HG03064 (cell line): ENCODE data around the gene MSRB1.

Experiments used
- ATAC-seq: cut with Tn5 transposase; IDR thresholded peaks from one replicate; pipeline ENCODE4 v1.9.1; 2021; ENCODE audit warnings: low read depth; ENCODE audit not compliant: unreplicated experiment

The MSRB1 gene

DNA sequence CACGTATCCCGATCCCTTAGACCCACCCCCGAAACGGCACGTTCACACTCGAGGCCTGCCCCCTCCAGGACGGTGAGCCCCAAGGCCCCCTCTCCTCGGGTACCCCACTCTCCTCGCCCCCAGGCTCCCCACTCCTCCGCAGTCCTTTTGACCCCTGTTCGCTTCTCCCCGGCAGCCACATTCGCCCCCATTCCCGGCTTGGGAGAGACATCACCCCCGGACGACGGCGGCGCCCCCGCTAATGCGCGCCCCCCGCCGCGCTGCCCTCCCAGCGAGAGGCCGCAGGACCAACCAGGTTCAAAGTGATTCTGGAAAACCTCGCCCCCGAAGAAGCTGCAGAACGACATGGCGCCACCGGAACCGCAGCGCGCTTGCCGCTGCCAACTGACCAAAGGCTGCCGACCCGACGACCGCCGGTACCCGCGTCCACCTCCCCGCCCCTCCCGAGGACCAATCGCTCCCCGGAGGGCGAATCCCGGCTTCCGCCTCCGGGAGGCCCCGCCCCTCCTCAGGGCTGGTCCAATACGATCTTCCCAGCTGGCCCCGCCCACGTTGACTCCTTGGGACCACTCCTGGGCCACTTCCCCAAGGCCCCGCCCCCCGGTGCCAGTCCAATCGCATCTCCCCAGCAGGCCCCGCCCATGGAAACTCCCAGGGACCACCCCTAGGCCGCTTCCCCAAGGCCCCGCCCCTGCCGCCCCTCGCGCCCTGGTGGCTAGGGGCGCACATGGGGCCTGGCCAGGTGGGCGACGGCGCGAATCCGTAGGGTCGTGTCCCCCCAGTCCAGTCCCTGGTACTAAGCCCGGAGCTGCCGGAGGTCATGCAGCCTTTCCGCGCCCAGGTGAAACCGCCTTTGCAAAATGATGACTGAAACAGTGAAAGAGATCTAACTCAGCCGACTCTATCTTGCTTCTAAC lies at the start of gene MSRB1:
MSRB1 (minus strand) TSS at position 390 of the 917 bp plus-strand sequence; CDS start at position 347, 43 bp downstream.
- peak; percentile 77 for ATAC-seq

GRCh38 chr16:1991948-1992703 lies 49.1 kb upstream of the MSRB1 start:
- ATAC-seq, result peak; percentile 42

- no peak for ATAC-seq
Observed at GRCh38 chr16:1991588-1991947, 48.6 kb upstream of the MSRB1 start.

- ATAC-seq, result no peak
Observed at GRCh38 chr16:1991135-1991551, 48.1 kb upstream of the MSRB1 start.

GRCh38 chr16:1990351-1991134 lies 47.5 kb upstream of the MSRB1 start:
- no peak for ATAC-seq

DNA sequence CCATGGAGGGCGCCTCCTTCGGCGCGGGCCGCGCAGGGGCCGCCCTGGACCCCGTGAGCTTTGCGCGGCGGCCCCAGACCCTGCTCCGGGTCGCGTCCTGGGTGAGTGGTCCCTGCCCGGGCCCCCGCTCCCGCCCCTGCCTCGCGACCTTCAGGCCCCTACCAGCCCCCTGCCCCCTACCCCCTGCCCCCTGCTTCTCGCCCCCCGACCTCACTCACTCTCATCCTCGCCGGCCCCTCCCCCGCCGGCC lies 47.0 kb upstream of the MSRB1 start:
- ATAC-seq, result no peak

DNA sequence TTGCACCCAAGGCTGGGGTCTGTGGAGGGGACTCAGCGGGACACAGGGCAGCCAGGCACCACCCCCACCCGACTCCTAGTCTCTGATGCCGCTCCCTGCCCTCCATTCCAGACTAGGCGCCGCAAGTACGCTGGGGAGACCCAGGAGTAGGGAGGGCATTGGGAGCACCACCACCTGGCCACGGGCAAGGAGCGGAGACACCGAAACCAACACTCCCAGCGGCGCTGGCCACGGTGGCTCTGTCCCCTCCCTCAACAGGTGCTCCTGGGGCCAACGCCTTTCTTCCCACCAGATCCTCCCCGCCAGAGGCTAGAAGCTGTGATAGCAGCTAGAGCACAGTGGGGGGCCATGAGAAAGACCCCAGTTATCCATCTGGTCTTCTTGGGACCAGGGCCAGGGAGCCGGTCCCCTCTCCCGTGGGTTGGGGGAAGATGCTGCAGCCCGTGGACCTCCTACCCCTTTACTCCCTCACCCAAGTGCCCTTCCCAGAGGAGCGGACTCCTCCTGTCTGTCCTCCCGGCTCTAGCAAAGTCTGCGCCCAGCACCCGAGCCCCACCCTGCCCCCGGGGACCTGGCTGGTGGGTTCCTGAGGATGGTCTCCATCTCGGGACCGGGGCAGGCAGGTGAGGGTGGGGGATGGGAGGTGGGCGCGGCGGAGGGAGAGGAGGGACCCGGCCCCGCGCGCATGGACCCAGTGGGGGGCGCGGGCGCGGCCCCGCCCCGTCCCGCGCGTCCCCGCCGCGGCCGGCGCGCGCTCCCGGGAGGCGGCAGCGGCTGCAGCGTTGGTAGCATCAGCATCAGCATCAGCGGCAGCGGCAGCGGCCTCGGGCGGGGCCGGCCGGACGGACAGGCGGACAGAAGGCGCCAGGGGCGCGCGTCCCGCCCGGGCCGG lies 46.5 kb upstream of the MSRB1 start, which contains the start of gene SYNGR3:
SYNGR3 (plus strand) TSS at position 762 of the 892 bp plus-strand sequence. CDS start 133 bp downstream, outside the sequence.
- no peak for ATAC-seq

DNA sequence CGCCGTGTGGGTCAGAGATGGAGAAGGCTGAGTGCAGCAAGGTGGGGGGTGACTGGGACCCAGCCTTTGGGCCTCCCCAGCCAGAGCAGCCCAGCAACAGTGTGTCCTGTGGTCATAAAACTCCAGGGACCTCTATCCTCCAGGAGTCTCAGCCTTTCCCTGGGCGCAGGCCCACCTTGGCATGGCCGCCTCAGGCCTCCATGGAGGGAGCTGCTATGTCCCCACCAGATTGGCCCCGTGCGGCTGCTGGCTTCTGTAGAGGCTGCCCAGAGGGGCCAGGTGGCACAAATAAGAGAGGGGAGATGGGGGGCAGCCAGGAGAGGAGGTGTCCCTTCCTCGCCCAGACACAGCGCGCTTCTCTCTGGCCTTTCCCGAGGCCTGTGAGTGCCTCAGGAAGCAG lies 44.2 kb upstream of the MSRB1 start:
- ATAC-seq, result no peak

DNA sequence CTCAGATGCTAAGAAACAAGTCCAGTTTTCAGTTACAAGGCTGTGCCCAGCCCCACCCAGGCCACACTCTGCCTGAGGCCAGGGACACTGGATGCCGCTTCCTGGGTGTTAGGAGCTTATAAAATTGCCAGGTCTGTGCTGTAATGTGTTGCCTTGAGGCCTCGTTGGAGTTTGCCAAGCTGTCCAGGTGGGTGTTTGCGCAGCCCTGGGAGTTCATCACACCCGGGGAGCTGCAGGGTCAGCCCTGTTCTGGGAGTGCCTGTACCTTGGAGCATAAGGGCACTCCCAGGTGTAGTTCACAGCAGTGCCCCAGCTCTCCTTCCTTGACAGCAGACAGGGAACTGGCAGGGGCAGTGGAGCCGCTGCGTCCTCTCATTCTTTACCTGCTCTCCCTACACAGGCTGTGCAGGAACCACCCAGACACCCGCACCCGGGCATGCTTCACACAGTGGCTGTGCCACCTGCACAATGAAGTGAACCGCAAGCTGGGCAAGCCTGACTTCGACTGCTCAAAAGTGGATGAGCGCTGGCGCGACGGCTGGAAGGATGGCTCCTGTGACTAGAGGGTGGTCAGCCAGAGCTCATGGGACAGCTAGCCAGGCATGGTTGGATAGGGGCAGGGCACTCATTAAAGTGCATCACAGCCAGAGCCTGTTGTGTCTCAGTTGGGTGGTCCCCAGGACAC lies 42.6 kb upstream of the MSRB1 start:
- no peak for ATAC-seq

DNA sequence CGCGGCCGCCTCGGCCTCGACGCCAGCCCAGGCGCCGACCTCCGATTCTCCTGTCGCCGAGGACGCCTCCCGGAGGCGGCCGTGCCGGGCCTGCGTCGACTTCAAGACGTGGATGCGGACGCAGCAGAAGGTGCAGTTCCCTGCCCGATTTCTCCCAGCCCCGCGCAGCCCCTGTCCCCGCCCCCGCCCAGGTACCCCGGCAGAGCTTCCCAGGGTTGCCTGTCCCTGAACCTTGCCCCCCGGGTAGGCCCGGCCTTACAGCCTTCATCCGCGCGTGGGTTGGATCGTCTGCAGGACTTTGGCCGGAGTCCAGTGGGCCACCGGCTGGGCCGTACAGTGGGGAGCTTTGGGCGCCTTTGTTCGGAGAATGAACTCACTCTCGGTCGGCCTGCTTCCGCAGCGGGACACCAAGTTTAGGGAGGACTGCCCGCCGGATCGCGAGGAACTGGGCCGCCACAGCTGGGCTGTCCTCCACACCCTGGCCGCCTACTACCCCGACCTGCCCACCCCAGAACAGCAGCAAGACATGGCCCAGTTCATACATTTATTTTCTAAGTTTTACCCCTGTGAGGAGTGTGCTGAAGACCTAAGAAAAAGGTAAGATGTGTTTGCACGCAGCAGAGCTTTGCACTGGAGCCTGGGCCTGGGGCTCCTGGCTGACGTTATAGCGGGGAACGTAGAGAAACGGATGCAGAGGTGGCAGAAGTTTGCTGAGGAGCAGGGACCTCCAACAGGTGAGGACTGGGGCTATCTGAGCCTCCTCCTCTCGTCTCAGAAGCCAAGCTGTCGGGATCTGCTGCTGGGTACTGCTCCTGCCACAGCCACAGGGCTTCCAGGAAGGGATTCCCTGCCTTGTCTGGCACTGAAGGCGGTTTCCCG lies 41.6 kb upstream of the MSRB1 start:
- no peak for ATAC-seq

DNA sequence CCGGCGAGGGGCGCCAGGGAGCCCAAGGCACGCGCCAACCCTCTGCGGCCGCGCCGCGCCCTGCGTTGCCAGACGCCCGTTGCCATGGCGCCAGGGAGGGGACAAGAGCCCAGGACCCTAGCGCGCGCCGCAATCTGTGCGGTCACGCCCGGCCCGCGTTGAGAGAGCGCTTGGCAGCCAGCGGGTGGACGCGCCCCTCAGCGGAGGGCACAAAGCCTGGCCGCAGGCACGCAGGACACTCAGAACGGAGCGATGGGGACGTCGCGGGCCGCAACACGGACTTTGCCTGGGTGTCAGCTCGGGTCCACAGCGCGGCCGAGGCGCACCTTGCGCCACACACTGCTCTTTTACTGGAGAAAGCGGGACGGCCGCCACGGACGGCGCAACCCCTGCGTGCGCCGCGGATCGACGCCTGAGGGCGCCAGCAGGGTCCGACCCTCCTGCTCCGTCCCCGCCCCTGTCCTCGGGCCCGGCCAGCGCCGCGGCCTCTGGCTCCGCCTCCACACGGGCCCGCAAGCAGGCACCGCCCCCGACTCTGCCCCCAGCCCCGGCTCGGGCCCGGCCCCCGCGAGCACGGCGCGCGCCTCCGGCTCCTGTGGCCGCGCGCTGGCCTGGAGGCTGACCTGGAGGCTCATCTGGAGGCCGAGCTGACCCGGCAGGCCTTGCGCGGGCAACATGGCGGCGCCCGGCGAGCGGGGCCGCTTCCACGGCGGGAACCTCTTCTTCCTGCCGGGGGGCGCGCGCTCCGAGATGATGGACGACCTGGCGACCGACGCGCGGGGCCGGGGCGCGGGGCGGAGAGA lies 40.7 kb upstream of the MSRB1 start, which contains the start of gene GFER:
GFER (plus strand) TSS at position 650 of the 803 bp plus-strand sequence; CDS start at position 676, 26 bp downstream.
- peak; percentile 64 for ATAC-seq

- no peak for ATAC-seq
Observed at GRCh38 chr16:1982991-1983543, 40.1 kb upstream of the MSRB1 start.

DNA sequence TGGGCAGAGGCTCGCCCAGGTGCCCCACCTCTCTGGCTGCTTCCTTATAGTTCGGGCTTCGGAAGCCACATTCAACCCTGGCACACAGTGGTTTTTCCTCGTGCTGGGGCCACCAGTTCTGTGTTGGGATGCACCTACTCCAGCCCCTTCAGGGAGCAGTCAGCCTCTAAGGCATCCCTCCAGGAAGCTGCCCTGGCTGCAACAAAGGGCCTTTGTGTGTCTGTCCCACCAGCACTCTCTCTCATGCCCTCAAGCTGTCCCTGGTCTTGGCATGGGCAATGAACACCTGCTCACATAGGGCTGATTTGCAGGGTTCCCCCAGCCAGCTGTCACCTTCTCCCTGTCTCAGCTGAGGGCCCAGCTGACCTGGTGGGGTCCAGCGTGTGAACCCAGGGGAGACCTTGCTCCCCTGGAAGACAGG lies 39.0 kb upstream of the MSRB1 start:
- ATAC-seq, result no peak

- ATAC-seq, result no peak
Observed at GRCh38 chr16:1981398-1981836, 38.4 kb upstream of the MSRB1 start, which contains the start of gene NOXO1. Gene NOXO1, minus strand, starts transcription at chr16:1981469. Its CDS starts 290 bp downstream, at chr16:1981179.

- no peak for ATAC-seq
Observed at GRCh38 chr16:1980770-1981087, 37.7 kb upstream of the MSRB1 start.

DNA sequence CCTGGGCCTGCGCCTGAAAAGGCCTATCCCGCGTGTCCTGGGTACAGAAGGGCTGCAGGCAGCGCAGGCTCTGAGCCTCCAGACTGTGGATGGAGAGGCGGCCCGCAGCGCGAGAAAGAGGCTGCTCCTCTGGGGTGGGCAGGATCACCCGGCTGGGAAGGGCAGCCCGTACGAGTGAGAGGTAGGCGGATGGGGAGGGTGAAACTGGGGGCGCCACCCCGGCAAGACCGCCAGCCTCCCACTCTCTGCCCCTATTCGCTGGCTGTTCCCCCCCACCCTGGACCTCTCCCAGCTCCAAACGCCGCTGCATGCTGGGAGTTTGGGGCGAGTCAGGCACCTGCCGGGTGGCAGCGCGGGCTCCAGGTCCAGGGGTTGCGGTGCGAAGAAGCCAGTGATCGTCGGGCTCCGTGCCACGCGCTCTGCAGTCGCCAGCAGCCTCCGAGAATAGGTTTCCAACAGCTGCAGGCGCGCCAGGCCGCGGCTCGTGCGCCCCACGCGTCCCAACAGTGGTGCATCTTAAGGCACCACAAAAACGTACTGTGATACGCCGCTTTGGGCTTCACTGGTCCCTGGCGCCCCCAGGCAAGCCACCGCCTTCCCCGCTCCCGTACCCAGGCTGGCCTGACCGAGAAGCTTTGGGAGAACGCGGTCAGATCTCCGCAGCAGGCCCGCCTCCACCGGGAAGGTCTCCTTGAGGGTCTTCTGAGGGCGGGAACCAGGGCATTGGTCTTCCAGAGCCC lies 37.2 kb upstream of the MSRB1 start:
- no peak for ATAC-seq
